ENCODE data around the gene SH3PXD2B.

The SH3PXD2B gene

GRCh38 chr5:172434251-172434650 lies 20.1 kb downstream of the SH3PXD2B start:
- Histone ChIP-seq H2AK5ac (ENCODE audit: low read length) (no peak overlapping the region), H3K79me2 (ENCODE audit: control insufficient read depth, insufficient read depth, low read length, poor library complexity) (peaks cover 5% of the 10 kb centered on the region), H3K36me3 (ENCODE audit: control insufficient read depth in 1 of 2, insufficient read depth in 2 of 2, low read length in 2 of 2) (peaks cover 24 to 25% of the 10 kb centered on the region in 2 experiments), H2BK120ac (ENCODE audit: insufficient read depth, low read length, poor library complexity) (no peak overlapping the region), H3K4me1 (ENCODE audit: control insufficient read depth in 1 of 2, insufficient read depth in 2 of 2, low read length in 2 of 2) (peaks cover 16 to 34% of the 10 kb centered on the region in 2 experiments), H2BK5ac (ENCODE audit: low read depth, low read length, poor library complexity) (no peak overlapping the region), H4K8ac (ENCODE audit: low read depth, low read length) (no peak overlapping the region), H3K27ac (ENCODE audit: low read depth, low read length) (no peak overlapping the region), H3K27me3 (ENCODE audit: insufficient read depth, low read length) (no peaks in the 10 kb centered on the region), H3K9ac (ENCODE audit: low read length) (no peak overlapping the region), H3K14ac (ENCODE audit: low read length) (no peak overlapping the region), H3K4me2 (ENCODE audit: low read length) (no peak overlapping the region), H3K9me3 (ENCODE audit: insufficient read depth, low read depth, low read length) (peaks cover 2% of the 10 kb centered on the region), H4K91ac (ENCODE audit: low read depth, low read length) (no peak overlapping the region), H3K23ac (ENCODE audit: low read length) (no peak overlapping the region), H3K18ac (ENCODE audit: low read length) (no peak overlapping the region), H3K79me1 (ENCODE audit: low read length) (peaks cover 3% of the 10 kb centered on the region), H3K4ac (ENCODE audit: low read depth, low read length) (peak overlapping the region; percentile 1), H3K4me3 (ENCODE audit: low read depth, low read length) (no peak overlapping the region), H4K12ac (ENCODE audit: low read depth, low read length) (no peak overlapping the region), H2AFZ (ENCODE audit: insufficient read depth, low read length, poor library complexity) (no peak overlapping the region), H2BK12ac (ENCODE audit: low read length) (no peak overlapping the region)
- DNase-seq: no peak
- WGBS (ENCODE audit: extremely low coverage, insufficient coverage, insufficient read length): no CpG with 5 or more reads among the region's 7 CpGs

GRCh38 chr5:172433513-172433912 lies 20.8 kb downstream of the SH3PXD2B start:
- no peak overlapping the region for H2AK5ac ChIP-seq (ENCODE audit: low read length)
- peaks cover 2% of the 10 kb centered on the region for H3K9me3 ChIP-seq (ENCODE audit: insufficient read depth, low read depth, low read length)
- no peak overlapping the region for H3K9ac ChIP-seq (ENCODE audit: low read length)
- H3K27me3 ChIP-seq (ENCODE audit: insufficient read depth, low read length): no peaks in the 10 kb centered on the region
- WGBS (ENCODE audit: extremely low coverage, insufficient coverage, insufficient read length): no CpG with 5 or more reads among the region's 7 CpGs
- H4K91ac ChIP-seq (ENCODE audit: low read depth, low read length): no peak overlapping the region
- peaks cover 3% of the 10 kb centered on the region for H3K79me1 ChIP-seq (ENCODE audit: low read length)
- peaks cover 16 to 34% of the 10 kb centered on the region in 2 experiments for H3K4me1 ChIP-seq (ENCODE audit: control insufficient read depth in 1 of 2, insufficient read depth in 2 of 2, low read length in 2 of 2)
- H3K4ac ChIP-seq (ENCODE audit: low read depth, low read length): peak overlapping the region; percentile 56
- peak in 1 of 2 donors; percentile 69 for DNase-seq
- no peak overlapping the region for H4K8ac ChIP-seq (ENCODE audit: low read depth, low read length)
- H4K12ac ChIP-seq (ENCODE audit: low read depth, low read length): no peak overlapping the region
- no peak overlapping the region for H2AFZ ChIP-seq (ENCODE audit: insufficient read depth, low read length, poor library complexity)
- no peak overlapping the region for H2BK12ac ChIP-seq (ENCODE audit: low read length)
- H3K18ac ChIP-seq (ENCODE audit: low read length): no peak overlapping the region
- H3K23ac ChIP-seq (ENCODE audit: low read length): no peak overlapping the region
- no peak overlapping the region for H3K4me2 ChIP-seq (ENCODE audit: low read length)
- H3K27ac ChIP-seq (ENCODE audit: low read depth, low read length): no peak overlapping the region
- no peak overlapping the region for H2BK120ac ChIP-seq (ENCODE audit: insufficient read depth, low read length, poor library complexity)
- no peak overlapping the region for H3K14ac ChIP-seq (ENCODE audit: low read length)
- H3K4me3 ChIP-seq (ENCODE audit: low read depth, low read length): no peak overlapping the region
- no peak overlapping the region for H2BK5ac ChIP-seq (ENCODE audit: low read depth, low read length, poor library complexity)
- H3K36me3 ChIP-seq (ENCODE audit: control insufficient read depth in 1 of 2, insufficient read depth in 2 of 2, low read length in 2 of 2): peaks cover 24 to 28% of the 10 kb centered on the region in 2 experiments
- peaks cover 8% of the 10 kb centered on the region for H3K79me2 ChIP-seq (ENCODE audit: control insufficient read depth, insufficient read depth, low read length, poor library complexity)

- WGBS (ENCODE audit: extremely low coverage, insufficient coverage, insufficient read length): no CpG with 5 or more reads among the region's 3 CpGs
- peak in 1 of 2 donors; percentile 49 for DNase-seq
- H2AFZ ChIP-seq (ENCODE audit: insufficient read depth, low read length, poor library complexity): no peak overlapping the region
- H3K79me2 ChIP-seq (ENCODE audit: control insufficient read depth, insufficient read depth, low read length, poor library complexity): peaks cover 8% of the 10 kb centered on the region
- no peak overlapping the region for H3K4ac ChIP-seq (ENCODE audit: low read depth, low read length)
- no peak overlapping the region for H4K12ac ChIP-seq (ENCODE audit: low read depth, low read length)
- no peak overlapping the region for H3K9ac ChIP-seq (ENCODE audit: low read length)
- no peak overlapping the region for H3K23ac ChIP-seq (ENCODE audit: low read length)
- no peak overlapping the region for H2AK5ac ChIP-seq (ENCODE audit: low read length)
- no peak overlapping the region for H2BK120ac ChIP-seq (ENCODE audit: insufficient read depth, low read length, poor library complexity)
- H3K4me1 ChIP-seq (ENCODE audit: control insufficient read depth in 1 of 2, insufficient read depth in 2 of 2, low read length in 2 of 2): peaks cover 16 to 31% of the 10 kb centered on the region in 2 experiments
- peaks cover 2% of the 10 kb centered on the region for H3K9me3 ChIP-seq (ENCODE audit: insufficient read depth, low read depth, low read length)
- H3K27me3 ChIP-seq (ENCODE audit: insufficient read depth, low read length): no peaks in the 10 kb centered on the region
- H4K8ac ChIP-seq (ENCODE audit: low read depth, low read length): no peak overlapping the region
- no peak overlapping the region for H3K14ac ChIP-seq (ENCODE audit: low read length)
- H3K27ac ChIP-seq (ENCODE audit: low read depth, low read length): no peak overlapping the region
- H3K18ac ChIP-seq (ENCODE audit: low read length): no peak overlapping the region
- H3K36me3 ChIP-seq (ENCODE audit: control insufficient read depth in 1 of 2, insufficient read depth in 2 of 2, low read length in 2 of 2): peaks cover 27 to 28% of the 10 kb centered on the region in 2 experiments
- H2BK5ac ChIP-seq (ENCODE audit: low read depth, low read length, poor library complexity): no peak overlapping the region
- H3K4me2 ChIP-seq (ENCODE audit: low read length): no peak overlapping the region
- no peak overlapping the region for H4K91ac ChIP-seq (ENCODE audit: low read depth, low read length)
- H3K79me1 ChIP-seq (ENCODE audit: low read length): peaks cover 3% of the 10 kb centered on the region
- no peak overlapping the region for H2BK12ac ChIP-seq (ENCODE audit: low read length)
- no peak overlapping the region for H3K4me3 ChIP-seq (ENCODE audit: low read depth, low read length)
Measured at GRCh38 chr5:172433071-172433470, 21.3 kb downstream of the SH3PXD2B start.

GRCh38 chr5:172430354-172430753 lies 24.0 kb downstream of the SH3PXD2B start:
- Histone ChIP-seq H3K18ac (ENCODE audit: low read length) (no peak overlapping the region), H3K27ac (ENCODE audit: low read depth, low read length) (no peak overlapping the region), H3K79me2 (ENCODE audit: control insufficient read depth, insufficient read depth, low read length, poor library complexity) (peaks cover 8% of the 10 kb centered on the region), H4K12ac (ENCODE audit: low read depth, low read length) (no peak overlapping the region), H3K27me3 (ENCODE audit: insufficient read depth, low read length) (no peaks in the 10 kb centered on the region), H2BK12ac (ENCODE audit: low read length) (no peak overlapping the region), H2BK5ac (ENCODE audit: low read depth, low read length, poor library complexity) (no peak overlapping the region), H2AFZ (ENCODE audit: insufficient read depth, low read length, poor library complexity) (no peak overlapping the region), H2AK5ac (ENCODE audit: low read length) (no peak overlapping the region), H3K4me1 (ENCODE audit: control insufficient read depth in 1 of 2, insufficient read depth in 2 of 2, low read length in 2 of 2) (peaks cover 3 to 10% of the 10 kb centered on the region in 2 experiments), H3K4me2 (ENCODE audit: low read length) (no peak overlapping the region), H3K14ac (ENCODE audit: low read length) (no peak overlapping the region), H3K9me3 (ENCODE audit: insufficient read depth, low read depth, low read length) (no peaks in the 10 kb centered on the region), H4K91ac (ENCODE audit: low read depth, low read length) (no peak overlapping the region), H3K79me1 (ENCODE audit: low read length) (no peaks in the 10 kb centered on the region), H4K8ac (ENCODE audit: low read depth, low read length) (no peak overlapping the region), H3K4ac (ENCODE audit: low read depth, low read length) (peak overlapping the region; percentile 15), H2BK120ac (ENCODE audit: insufficient read depth, low read length, poor library complexity) (no peak overlapping the region), H3K36me3 (ENCODE audit: control insufficient read depth in 1 of 2, insufficient read depth in 2 of 2, low read length in 2 of 2) (peaks cover 18 to 21% of the 10 kb centered on the region in 2 experiments), H3K9ac (ENCODE audit: low read length) (no peak overlapping the region), H3K23ac (ENCODE audit: low read length) (no peak overlapping the region), H3K4me3 (ENCODE audit: low read depth, low read length) (no peak overlapping the region)
- WGBS (ENCODE audit: extremely low coverage, insufficient coverage, insufficient read length): no CpG with 5 or more reads among the region's 2 CpGs
- DNase-seq: no peak
